ENCODE data around the gene SLC1A5. TPM values are rescaled to one million over a fixed set of nuclear protein-coding genes. Genes with fewer than 3 reads are reported as not detected.

The SLC1A5 gene
- polyA plus RNA-seq, 1 of the 3 experiments (the other 2 are of a cell fraction), result 80.4 TPM

- peak; percentile 94 for TF ChIP-seq CTCF (IDR thresholded peaks at IDR 0.05)
- no peak for TF ChIP-seq TEAD4 (IDR thresholded peaks at IDR 0.05; ENCODE audit: borderline replicate concordance, insufficient read depth)
- TF ChIP-seq USF1 (IDR thresholded peaks at IDR 0.05; ENCODE audit: borderline replicate concordance, low read depth), result no peak
- no peak for TF ChIP-seq GABPA (IDR thresholded peaks at IDR 0.05; ENCODE audit: low read depth)
- TF ChIP-seq NRF1 (IDR thresholded peaks at IDR 0.05; ENCODE audit: low read depth, low read length), result no peak
- no peak for TF ChIP-seq REST (IDR thresholded peaks at IDR 0.05; ENCODE audit: low read depth, low read length)
These were observed 59.6 kb downstream of the SLC1A5 start (continued) for GRCh38 chr19:46728693-46729339.

GRCh38 chr19:46728208-46728607 is 60.2 kb downstream of the SLC1A5 start:
- H2AFZ ChIP-seq (ENCODE audit: low read depth), result no peak overlapping the region
- H3K79me2 ChIP-seq (ENCODE audit: insufficient read depth), result peaks cover 35% of the 10 kb centered on the region; the same call in 1 of the 2 replicates
- H3K27ac ChIP-seq (ENCODE audit: low read depth in 2 of 2, low read length in 1 of 2), result no peak overlapping the region
- WGBS (ENCODE audit: low lambda C conversion rate), result 100% methylated on average over 7 of the region's 14 CpGs
- ChIA-PET CTCF (interaction anchor here (0.7 to 3.8 kb wide), 29 partner anchors 8 to 1230 kb away, joined by 3 to 58 read pairs (median 4); partner anchors contain the start of genes DACT3, FKRP, PPM1N and PRKD2), POLR2A (interaction anchor here (0.6 to 1.4 kb wide), 3 partner anchors 16 to 54 kb away, joined by 3 to 5 read pairs (median 3); no protein-coding TSS in a partner anchor)
- no peaks in the 10 kb centered on the region for H3K27me3 ChIP-seq (ENCODE audit: insufficient read depth)
- TF ChIP-seq FOXJ3 (CRISPR knock-in tag; IDR thresholded peaks at IDR 0.05) (no peak), TCF12 (IDR thresholded peaks at IDR 0.05) (no peak), TEAD4 (IDR thresholded peaks at IDR 0.05; ENCODE audit: borderline replicate concordance, insufficient read depth) (no peak), USF1 (IDR thresholded peaks at IDR 0.05; ENCODE audit: borderline replicate concordance, low read depth) (no peak), CHD2 (IDR thresholded peaks at IDR 0.05; ENCODE audit: low read length, partially characterized antibody) (no peak), GATA2 (CRISPR knock-in tag; IDR thresholded peaks at IDR 0.05) (no peak), NFIC (IDR thresholded peaks at IDR 0.05; ENCODE audit: borderline replicate concordance) (no peak), FOSL2 (IDR thresholded peaks at IDR 0.05; ENCODE audit: borderline replicate concordance, low read depth) (no peak), ZBTB33 (IDR thresholded peaks at IDR 0.05; ENCODE audit: borderline replicate concordance, low read depth) (no peak), EP300 (IDR thresholded peaks at IDR 0.05; ENCODE audit: borderline replicate concordance in 1 of 2, low read depth in 1 of 2, low read length in 1 of 2) (no peak)
- no peak overlapping the region for H3K9ac ChIP-seq
- peaks cover 6% of the 10 kb centered on the region for H3F3A ChIP-seq (replicated peaks; ENCODE audit: insufficient read depth)
- H3K4me1 ChIP-seq (ENCODE audit: control insufficient read depth in 1 of 2, insufficient read depth in 2 of 2, low read depth in 1 of 2, low read length in 1 of 2), result peaks cover 3 to 10% of the 10 kb centered on the region in 2 experiments; a peak in 2 of 4 replicates
- no peak overlapping the region for H3K4me2 ChIP-seq
- no peaks in the 10 kb centered on the region for H3K9me2 ChIP-seq
- H3K9me3 ChIP-seq, result no peaks in the 10 kb centered on the region
- peaks cover 20 to 85% of the 10 kb centered on the region in 2 experiments for H3K36me3 ChIP-seq (replicated peaks in 1 of 2; ENCODE audit: control insufficient read depth in 1 of 2, insufficient read depth in 2 of 2, low read length in 1 of 2)
- H4K20me1 ChIP-seq (ENCODE audit: insufficient read depth), result peaks cover 56% of the 10 kb centered on the region
- no peak overlapping the region for H3K4me3 ChIP-seq (ENCODE audit: low read depth in 2 of 2, low read length in 1 of 2)
- no peak for DNase-seq

Data from SK-N-SH (cell line).